Tibial nerve (tissue), 4 donors: ENCODE data around the gene RASL10B.

Source experiments
- CTCF ChIP-seq, 5 experiments: fragments of 200-600 bp in 3 of 5; fragments of 450-650 bp in 2 of 5; sonication (generic) in 3 of 5; IDR thresholded peaks; one replicate each; pipeline ENCODE4 v1.5.1; 2016 to 2019; ENCODE audit warnings: antibody characterized with exemption in 5 of 5, mild to moderate bottlenecking in 3 of 5, moderate library complexity in 2 of 5
- EP300 ChIP-seq, 2 donors: sonication (generic); formaldehyde crosslinking; IDR thresholded peaks; one replicate each; pipeline ENCODE4 v1.6.1; 2017; ENCODE audit warnings: antibody characterized with exemption in 2 of 2, mild to moderate bottlenecking in 1 of 2
- POLR2A ChIP-seq, 2 donors: fragments of 450-650 bp; IDR thresholded peaks; one replicate each; pipeline ENCODE4 v1.6.1; 2017; ENCODE audit warnings: antibody characterized with exemption in 2 of 2, mild to moderate bottlenecking in 2 of 2, moderate library complexity in 2 of 2

GRCh38 chr17:35775583-35775982, 44.1 kb downstream of the RASL10B start:
- no peak for TF ChIP-seq CTCF (IDR thresholded peaks at IDR 0.05)
- no peak for TF ChIP-seq POLR2A (IDR thresholded peaks at IDR 0.05)
- no peak for TF ChIP-seq EP300 (IDR thresholded peaks at IDR 0.05)
